ENCODE data around the gene MRAS.

MRAS gene

DNA sequence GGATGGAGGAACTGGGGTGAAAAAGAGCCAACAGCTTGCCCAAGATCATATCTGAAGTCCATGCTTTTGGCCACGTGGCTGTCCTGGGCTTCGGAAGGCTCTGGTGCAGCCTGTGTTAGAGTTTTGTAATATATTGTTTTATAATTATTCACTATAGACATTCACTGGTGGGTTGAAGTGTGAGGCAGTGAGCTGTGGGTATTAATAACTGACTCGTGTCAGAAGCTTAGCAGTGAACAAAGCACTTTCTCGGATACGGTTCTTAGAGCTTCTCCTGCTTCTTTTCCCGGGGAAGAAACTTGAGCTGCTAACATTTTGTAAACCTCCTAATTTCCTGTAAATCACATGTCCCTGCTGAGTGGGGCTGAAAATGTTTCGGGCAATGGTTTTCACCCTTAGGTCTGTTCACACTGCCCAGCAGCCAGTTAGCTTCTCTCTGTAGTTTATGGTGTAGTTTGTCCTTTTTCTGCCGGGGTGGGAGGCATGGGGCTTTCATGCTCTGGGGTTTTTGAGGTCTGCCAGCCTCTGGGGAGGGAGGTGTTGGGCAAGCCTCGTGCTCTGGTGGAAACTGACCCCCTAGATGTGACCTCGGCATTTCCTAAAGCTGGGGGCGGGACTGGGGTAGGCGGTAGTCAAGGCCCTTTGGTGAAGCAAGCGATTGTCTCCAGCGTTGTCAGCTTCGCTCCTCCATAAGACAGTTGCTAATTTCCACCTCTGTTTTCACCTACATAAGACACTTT is 1.7 kb downstream of the MRAS start:
- POLR2A ChIA-PET: no interaction called here
- no peak for DNase-seq (ENCODE audit: extremely low spot score)
- no peak for TF ChIP-seq CTCF (IDR thresholded peaks at IDR 0.05; ENCODE audit: control extremely low read depth, extremely low read depth, low read depth, missing control alignments)
- CTCF ChIA-PET: interaction anchor here (1.1 to 1.5 kb wide), 4 partner anchors 14 to 586 kb away, joined by 3 read pairs; no protein-coding TSS in a partner anchor

- CTCF ChIA-PET: interaction anchor here (1.1 to 1.5 kb wide), 2 partner anchors 25 to 585 kb away, joined by 3 read pairs; no protein-coding TSS in a partner anchor
- DNase-seq (ENCODE audit: extremely low spot score): no peak
- POLR2A ChIA-PET: no interaction called here
- TF ChIP-seq CTCF (IDR thresholded peaks at IDR 0.05; ENCODE audit: control extremely low read depth, extremely low read depth, low read depth, missing control alignments): no peak
Measured at GRCh38 chr3:138351151-138351550, 2.8 kb downstream of the MRAS start.

DNA sequence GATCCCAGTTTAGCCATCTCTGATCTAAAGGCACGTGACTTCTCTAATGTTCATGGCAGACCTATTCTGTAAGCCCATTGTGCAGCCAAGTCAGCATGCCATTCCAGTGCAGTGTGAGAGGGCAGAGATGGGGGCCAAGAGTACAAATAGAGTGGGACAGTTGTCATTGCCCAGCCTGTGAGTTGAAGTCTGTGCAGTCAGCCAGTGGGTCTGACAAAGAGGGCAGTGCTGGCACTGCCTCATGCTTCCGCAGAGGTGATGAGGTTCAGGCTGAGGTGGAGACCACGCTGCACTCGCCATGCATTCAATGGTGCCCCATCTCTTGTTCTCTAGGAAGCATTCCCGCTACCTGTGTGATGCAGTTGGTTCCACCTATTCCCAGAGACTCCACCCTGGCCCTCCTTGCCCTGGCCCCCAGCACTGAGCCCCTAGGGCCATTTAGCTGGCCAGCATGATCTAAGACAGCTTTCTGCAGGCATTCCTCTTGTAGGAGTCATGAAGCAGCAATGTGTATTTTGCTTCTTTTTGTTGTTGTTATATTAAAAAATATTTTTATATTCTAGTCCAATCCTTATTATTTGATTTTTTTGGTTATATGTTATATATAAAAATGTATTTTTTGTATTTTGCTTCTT is 3.7 kb downstream of the MRAS start:
- CTCF ChIA-PET: interaction anchor here (1.5 kb wide), 1 partner anchor 584 kb away, joined by 3 read pairs; no protein-coding TSS in a partner anchor
- TF ChIP-seq CTCF (IDR thresholded peaks at IDR 0.05; ENCODE audit: control extremely low read depth, extremely low read depth, low read depth, missing control alignments): no peak
- POLR2A ChIA-PET: no interaction called here
- DNase-seq (ENCODE audit: extremely low spot score): no peak

GRCh38 chr3:138354376-138354775 is 6.0 kb downstream of the MRAS start:
- ChIA-PET CTCF (interaction anchor here (1.2 kb wide), 1 partner anchor 17 kb away, joined by 3 read pairs; no protein-coding TSS in a partner anchor), POLR2A (no interaction called here)
- no peak for DNase-seq (ENCODE audit: extremely low spot score)
- no peak for TF ChIP-seq CTCF (IDR thresholded peaks at IDR 0.05; ENCODE audit: control extremely low read depth, extremely low read depth, low read depth, missing control alignments)

DNA sequence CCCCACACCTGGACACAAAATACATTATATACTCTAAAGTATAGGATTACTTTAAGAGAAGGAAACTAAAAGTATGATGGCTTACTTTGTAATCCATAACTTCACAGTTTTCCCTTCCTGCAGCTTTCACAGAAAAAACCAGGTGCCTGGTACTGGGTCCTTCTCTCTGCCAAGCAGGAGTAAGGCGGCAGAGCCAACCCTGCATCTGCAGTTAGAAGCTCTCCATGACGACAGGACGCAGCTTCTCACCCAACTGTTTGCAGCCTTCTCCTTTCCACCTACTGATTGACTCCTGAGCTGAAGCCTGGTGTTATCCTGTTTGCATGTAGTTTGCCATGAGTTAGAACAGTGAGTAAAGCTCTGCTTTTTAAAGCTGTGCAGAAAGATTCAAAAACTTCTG is 6.7 kb downstream of the MRAS start:
- ChIA-PET CTCF (interaction anchor here (1.2 to 1.9 kb wide), 3 partner anchors 8 to 17 kb away, joined by 3 to 7 read pairs (median 3); no protein-coding TSS in a partner anchor), POLR2A (no interaction called here)
- no peak for DNase-seq (ENCODE audit: extremely low spot score)
- TF ChIP-seq CTCF (IDR thresholded peaks at IDR 0.05; ENCODE audit: control extremely low read depth, extremely low read depth, low read depth, missing control alignments): no peak

DNA sequence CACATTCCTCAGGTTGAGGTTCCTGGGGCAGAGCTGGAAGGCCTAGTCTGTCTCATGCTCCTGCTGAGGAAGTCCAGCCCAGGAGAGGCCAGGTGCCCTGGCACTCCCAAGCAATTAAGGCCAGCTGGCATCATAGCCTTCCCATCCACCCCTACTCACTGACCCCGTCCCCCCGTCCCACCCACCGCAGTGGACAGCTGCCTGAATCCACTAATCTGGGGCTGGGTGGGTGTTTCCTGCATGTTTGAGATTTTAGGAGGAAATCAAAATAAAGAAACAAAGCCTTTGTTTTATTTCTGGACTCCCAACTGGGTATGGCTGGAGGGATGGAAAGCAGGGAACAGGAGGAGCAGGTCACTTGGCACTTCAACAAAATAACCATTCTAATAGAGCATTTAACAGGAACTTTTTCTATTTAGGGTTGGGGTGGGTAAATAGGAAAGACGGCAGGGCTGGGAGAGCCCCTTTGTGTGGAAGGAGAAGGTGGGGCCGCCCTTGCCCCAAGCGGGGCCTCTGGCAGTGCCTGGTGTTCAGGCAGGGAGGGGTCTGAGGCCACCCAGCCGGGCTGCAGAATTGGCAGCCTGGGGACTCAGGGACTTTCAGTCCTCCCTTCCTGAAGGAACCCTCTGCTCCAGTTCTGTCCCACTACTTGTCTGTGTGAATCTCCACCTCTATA is 8.5 kb downstream of the MRAS start:
- ChIA-PET CTCF (interaction anchor here (1.9 kb wide), 1 partner anchor 10 kb away, joined by 7 read pairs; no protein-coding TSS in a partner anchor), POLR2A (no interaction called here)
- no peak for TF ChIP-seq CTCF (IDR thresholded peaks at IDR 0.05; ENCODE audit: control extremely low read depth, extremely low read depth, low read depth, missing control alignments)
- no peak for DNase-seq (ENCODE audit: extremely low spot score)

Measured in GM10248 (cell line).